GM18520 (cell line): ENCODE data around the gene KLHL14.
A peak's percentile ranks its signal among the peaks of the same experiment; 100 is the strongest.
"Not testable (repeated sequence)": the region's sequence is repeated elsewhere in the genome, so short reads cannot be mapped to it uniquely, and the experiment has no call there.

Experiments
- ATAC-seq: cut with Tn5 transposase; IDR thresholded peaks from one replicate; pipeline ENCODE4 v1.9.1; 2021; ENCODE audit not compliant: unreplicated experiment

Gene KLHL14

DNA sequence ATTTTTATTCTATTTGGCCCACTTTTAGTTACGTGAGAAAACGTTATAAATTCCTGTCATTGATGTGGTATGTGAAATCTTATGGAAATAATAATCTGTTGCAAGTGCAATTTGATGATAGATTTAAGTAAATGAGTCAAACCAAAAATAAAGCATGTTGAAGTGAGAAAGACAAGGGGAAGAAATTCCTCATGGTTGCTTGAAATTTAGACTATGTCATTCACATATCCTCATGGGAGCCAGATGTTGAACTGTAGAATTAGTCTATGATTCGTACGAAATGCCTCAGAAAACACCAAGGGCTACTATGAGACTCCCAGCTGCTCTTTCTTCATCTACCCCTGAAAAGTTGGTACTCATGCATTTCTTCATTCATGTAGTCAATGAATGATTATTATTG, 55.7 kb downstream of the KLHL14 start:
- ATAC-seq: no peak

DNA sequence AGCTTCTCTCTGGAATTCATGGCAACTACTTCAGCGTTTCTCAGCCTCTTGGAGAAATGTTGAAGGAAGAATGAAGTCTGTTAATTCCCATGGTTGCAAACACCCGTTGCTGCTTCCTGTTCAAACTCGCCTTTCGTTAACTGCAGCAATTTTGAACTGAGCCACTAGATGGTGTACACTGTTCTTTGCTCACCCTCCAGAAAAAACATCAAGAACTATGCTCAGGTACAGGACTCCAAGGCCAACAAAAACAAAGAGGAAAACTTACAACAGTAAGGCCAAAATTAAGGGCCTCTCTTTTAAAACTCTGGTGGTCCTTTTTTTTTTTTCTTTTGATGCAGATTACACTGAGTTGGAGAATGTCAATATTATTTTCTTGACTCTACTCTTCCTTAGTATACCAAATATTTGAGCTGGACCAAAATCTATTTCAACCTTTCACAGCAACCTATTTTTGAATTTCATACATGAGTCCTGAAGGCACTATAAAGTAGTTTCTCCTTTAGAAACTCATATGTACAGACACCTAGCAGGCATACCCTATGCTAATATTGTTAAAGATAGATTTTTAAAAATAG, 58.2 kb downstream of the KLHL14 start:
- peak; percentile 87 for ATAC-seq

DNA sequence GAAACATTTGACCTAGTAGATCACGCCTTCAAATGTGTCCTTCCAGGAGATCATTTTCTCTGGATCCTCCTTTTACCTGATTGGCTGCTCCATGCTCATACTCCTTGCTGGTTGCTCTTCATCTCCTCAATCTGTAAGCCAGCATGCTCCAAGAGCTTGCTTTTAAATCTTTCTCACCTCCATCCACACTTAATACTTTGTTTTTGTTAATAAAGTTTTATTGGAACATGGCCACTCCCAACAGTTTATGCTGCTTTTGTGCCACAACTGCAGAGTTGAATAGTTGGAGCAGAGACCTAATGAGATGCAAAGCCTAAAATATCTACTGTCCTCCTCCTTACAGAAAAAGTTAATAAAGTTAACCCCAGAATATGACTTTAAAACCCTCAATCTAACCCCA, 60.0 kb downstream of the KLHL14 start:
- no peak for ATAC-seq

DNA sequence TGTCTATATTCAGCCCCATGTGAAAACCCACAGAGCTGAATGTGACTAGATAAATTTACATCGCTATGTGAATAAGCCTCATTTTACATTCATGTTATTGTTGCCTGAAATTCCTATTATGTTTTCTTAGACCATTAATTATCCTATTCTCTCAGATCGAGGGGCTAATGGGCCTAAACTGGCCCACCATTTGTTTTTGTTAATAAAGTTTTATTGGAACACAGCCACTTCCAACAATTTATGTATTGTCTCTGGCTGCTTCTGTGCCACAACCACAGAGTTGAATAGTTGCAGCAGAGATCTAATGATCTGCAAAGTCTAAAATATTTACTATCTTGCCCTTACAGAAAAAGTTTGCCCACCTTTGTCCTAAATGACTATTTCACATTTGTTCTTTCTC, 61.0 kb downstream of the KLHL14 start:
- no peak for ATAC-seq

- no peak for ATAC-seq
These were observed 65.2 kb downstream of the KLHL14 start for GRCh38 chr18:32707586-32707985.

- no peak for ATAC-seq
These were observed 65.7 kb downstream of the KLHL14 start for GRCh38 chr18:32707147-32707546.

- ATAC-seq: no peak
These were observed 71.5 kb downstream of the KLHL14 start for GRCh38 chr18:32701313-32701712.

DNA sequence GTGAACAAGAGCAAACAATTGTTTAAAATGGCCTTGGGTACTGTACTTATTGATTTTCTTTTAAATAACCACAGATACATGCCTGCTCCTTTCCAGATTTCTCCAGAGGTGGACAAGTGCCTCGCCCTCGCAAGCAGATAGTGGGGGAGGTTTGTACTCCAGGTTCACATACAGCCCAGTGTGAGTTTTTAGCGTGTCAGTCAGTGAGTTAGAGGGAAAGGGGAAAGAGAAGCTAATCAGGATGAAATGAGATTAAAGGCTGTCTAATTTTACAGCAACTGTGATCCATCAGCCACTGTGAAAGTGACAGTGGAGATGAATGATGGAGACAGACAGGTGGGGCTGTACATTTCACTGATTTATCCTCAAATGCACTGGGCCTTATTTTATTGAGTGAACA, 74.7 kb downstream of the KLHL14 start:
- ATAC-seq: no peak

- no peak for ATAC-seq
These were observed 76.4 kb downstream of the KLHL14 start for GRCh38 chr18:32696376-32696775.

DNA sequence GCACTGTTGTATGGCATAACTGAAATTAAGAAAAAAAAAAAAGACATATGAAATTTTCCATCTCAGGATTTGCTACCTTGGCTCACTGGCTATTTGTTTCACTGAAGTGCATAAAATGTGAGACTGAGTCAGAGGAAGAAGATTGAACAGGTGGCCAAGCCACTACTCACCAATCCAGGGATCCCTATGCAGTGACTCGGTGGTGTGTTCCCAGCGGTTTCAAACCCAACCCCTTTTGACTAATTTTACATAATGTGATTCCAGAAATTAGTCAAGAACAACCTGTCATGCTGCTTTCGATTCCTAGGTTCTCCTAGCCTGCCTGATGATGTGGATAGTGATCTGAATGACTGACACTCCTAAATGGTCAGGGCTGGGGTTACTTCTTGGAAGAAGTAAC, 77.3 kb downstream of the KLHL14 start:
- ATAC-seq: no peak

- ATAC-seq: no peak
These were observed 84.0 kb downstream of the KLHL14 start for GRCh38 chr18:32688821-32689220.

DNA sequence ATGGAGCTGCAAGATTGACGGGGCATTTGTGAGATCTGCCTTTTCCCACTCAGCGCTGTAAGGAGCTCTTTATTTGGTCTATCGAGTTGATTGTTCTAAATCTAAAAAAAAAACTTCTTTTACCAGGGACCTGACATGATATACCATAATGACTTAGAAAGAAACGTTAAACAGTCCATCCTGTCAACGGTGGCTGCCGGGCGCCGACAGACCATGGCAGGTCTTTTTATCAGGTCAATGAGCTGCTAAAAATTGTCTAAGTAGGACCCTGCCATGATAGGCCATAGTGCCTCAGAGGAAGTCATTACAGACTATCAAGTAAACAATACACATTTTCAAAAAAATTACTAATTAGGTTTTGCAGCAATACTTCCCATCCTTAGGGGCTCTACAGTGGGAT, 87.9 kb downstream of the KLHL14 start:
- ATAC-seq: no peak

DNA sequence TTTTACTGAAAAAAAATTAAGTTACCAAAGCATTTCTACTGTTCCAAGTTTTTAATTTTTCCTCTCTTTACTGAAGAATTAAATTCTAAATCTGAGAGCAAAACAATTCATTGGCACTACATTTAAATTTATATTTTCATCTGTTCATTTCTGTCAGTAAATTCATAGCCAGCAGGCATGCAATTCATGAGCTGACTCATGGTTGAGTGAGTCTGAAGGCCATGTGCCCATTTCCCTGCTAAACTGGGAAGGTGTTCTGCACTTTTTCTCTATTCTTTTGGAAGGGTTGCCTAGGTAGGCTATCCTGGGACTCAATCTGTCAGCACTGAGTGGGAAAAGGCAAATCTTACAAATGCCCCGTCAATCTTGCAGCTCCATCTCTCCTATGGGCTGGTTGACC, 88.7 kb downstream of the KLHL14 start:
- no peak for ATAC-seq

DNA sequence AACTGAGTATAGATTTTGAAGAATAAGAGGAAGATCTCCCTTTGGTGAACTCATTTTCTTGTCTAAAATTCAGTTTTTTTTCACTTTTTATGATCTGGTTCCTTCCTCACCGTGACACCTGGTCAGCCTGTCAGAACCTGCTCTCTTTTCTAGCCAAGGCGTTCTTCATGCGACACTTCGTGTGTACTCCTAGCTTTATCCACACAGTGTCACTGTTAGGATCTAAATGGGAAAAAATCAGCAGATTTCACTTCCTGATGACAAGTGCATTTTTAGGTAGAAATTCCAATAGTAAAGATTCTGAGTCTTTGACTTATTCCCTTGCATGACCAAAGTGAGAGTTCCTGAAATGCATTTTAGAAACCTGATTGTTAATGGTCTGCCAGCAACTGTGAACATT, 89.8 kb downstream of the KLHL14 start:
- ATAC-seq: no peak

- ATAC-seq: no peak
These were observed 95.2 kb downstream of the KLHL14 start for GRCh38 chr18:32677578-32677977.

- ATAC-seq: no peak
These were observed 98.3 kb downstream of the KLHL14 start for GRCh38 chr18:32674491-32674890.

DNA sequence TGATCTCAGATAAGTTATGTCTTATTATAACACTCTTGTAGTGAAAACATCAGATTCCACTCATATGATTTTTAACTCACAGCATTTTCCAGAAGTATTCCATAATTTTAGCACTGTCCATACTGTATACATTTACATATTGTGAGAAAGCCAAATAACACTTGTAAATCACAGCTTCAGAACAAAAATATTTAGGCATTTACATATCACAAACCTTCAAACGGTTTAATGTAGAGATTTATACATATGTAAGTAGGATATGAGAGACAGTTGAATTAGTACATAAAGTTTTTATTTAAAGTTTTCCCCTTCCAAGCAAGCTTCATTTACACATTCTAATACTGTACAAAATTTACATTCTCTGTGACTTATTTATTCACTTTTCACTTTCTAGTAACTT, 100.4 kb downstream of the KLHL14 start:
- ATAC-seq: no peak

GRCh38 chr18:32670727-32671126, 102.1 kb downstream of the KLHL14 start:
- ATAC-seq: no peak

GRCh38 chr18:32669549-32670165, 103.2 kb downstream of the KLHL14 start:
- no peak for ATAC-seq

GRCh38 chr18:32668956-32669355, 103.9 kb downstream of the KLHL14 start:
- ATAC-seq: no peak

DNA sequence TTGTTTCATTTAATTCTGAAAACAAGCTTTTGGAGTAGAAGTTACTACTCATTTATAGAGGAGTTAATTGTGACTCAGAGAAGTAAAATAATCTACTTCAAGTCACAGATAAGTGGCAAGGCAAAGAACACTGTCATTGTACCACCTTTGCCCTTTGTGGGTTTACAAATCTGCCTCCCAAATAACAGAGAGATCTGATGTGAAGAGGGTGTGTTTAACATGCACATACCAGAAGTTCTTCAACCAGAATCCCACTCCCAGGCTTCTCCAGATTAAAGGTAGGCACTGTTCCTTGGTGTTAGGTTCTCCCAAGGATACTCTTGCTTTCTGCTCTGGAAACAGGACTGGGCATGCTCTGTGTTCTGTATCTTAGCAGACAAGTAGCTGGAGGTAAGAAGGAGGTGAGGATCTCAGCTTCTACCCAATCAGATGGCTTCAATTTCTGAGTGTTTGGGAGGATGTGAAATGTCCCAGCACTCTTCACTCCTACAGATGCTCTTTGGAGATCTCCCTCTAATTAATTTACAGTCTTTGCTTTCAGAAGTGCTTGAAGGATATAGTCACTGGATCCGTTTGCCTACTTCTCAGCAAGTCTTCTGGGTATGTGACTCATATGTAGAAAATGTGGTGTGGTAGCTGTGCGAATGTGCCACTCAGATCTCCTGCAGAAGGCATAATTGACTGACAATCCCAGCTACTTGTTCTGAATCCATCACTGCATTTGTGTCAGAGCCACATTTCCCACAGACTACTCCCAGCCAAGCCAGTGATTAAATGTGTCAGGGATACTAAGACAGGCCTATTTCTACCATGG, 111.1 kb downstream of the KLHL14 start:
- no peak for ATAC-seq

DNA sequence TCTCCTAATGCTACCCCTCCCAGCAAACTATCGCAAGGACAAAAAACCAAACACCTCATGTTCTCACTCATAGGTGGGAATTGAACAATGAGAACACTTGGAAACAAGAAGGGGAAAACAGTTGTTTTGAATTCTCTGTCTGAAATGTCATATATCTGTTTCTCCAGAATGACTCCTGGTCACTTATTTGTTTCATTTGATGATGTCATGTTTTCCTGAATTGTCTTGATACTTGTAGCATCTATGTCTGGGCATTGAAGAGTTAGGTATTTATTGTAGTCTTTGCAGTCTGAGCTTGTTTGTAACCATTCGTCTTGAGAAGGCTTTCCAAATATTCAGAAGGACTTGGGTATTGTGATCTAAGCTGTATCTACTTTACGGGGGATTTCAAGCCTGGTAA, 118.3 kb downstream of the KLHL14 start:
- not testable (repeated sequence) for ATAC-seq
